Measurements from ENCODE around the gene IL4. TPM values are rescaled to one million over a fixed set of nuclear protein-coding genes. Genes with fewer than 3 reads are reported as not detected.

Gene IL4
- total RNA-seq, 1 donor from 2014 or later = 12.7 TPM

DNA sequence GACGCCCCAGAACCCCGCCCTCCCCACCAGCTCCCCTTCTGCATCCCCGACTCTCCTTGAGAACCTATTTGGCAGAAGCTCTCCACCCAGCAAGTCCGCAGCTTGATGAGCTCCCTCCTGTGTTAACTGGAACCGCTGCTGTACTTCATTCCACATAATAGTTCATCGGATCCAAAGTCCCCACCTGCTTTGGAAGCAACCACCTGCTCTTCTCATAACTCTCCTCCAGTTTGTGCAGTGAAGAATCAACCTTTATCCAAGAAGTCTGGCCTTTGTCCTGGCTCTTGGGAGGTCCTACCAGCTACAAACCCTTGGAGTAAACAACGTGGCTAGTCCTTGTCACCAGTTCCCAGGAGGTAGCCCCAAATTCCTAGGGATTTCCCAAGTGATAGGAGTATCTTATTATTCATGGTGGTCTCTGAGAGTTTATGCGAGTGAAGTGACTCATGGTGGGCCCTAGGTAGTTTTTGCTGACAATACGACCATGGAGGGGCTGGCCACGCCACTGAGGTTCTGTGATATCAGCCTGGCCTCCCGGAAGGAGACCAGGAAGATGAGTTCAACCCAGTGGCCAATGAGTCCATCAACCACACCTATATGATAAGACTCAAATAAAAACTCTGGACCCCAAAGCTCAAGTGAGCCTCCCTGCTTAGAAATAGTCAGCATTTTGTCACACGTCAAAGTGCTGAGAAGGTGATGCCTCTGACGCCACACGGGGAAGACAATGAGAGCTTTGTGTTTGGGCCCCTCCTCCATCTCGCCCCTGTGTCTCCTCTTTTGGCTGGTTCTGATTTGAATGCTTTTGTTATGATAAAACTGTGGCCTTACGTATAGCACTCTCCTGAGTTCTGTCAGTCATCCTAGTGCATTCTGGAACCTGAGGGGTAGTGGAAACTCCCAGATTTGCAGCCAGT is 3.6 kb upstream of the IL4 start:
- intact Hi-C loops (cut with micrococcal nuclease) = no loop called here

DNA sequence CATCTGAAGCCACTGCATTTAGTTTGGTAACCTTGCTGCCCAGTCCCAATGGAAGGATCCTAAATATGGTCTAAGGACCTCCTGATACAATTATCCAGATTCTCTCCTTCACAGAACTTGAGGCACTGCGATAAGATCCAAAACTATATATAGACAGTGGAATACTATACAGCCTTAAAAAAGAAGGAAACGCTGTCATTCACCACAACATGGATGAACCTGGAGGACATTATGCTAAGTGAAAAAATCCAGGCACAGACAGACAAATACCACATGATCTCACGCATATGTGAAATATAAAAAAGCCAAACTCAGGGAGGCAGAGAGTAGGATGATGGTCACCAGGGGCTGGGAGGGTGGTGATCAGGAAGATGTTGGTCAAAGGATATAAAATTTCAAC is 2.8 kb upstream of the IL4 start:
- intact Hi-C loops (cut with micrococcal nuclease) = no loop called here

DNA sequence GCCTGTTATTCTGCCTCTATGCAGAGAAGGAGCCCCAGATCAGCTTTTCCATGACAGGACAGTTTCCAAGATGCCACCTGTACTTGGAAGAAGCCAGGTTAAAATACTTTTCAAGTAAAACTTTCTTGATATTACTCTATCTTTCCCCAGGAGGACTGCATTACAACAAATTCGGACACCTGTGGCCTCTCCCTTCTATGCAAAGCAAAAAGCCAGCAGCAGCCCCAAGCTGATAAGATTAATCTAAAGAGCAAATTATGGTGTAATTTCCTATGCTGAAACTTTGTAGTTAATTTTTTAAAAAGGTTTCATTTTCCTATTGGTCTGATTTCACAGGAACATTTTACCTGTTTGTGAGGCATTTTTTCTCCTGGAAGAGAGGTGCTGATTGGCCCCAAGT is 301 bp upstream of the IL4 start:
- intact Hi-C loops (cut with micrococcal nuclease) = no loop called here

DNA sequence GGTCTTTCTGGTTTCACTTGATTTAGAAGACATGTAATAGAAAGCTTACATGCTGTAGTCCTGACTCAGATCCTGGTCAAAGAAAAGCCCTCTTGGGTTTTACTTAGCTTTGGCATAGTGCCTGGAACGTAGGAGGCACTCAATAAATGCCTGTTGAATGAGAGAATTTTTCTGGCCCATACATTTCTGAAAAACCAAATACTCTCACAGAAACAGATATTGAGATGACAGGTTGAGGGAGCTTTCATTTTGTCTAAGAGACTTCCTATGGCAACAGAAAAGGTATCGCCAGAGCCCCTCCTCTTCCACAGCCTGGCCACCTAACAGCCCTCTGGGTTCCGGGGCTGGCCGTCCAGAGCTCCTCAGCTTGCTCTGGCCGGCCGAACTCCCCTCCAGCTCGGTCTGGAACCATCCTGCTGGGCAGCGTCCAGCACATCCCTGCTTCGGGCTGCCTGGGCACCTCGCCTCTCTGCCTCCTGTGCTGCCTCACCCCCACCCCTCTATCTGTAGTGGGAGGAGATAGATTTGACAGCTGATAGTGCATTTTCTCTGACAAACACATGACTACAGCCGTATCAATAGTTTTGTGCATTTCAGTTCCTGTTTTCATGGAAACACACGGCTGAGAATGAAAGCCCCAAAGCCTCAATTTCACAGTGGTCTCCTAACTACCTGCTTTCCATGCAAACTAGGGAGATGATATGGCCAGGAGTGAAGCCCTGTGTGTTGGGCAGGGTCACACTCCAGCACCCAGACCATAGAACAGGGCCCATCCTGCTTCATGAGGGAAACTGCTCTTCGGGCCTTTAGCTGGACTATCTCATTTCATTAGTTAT is 1.1 kb downstream of the IL4 start:
- intact Hi-C loops (cut with micrococcal nuclease) = no loop called here

DNA sequence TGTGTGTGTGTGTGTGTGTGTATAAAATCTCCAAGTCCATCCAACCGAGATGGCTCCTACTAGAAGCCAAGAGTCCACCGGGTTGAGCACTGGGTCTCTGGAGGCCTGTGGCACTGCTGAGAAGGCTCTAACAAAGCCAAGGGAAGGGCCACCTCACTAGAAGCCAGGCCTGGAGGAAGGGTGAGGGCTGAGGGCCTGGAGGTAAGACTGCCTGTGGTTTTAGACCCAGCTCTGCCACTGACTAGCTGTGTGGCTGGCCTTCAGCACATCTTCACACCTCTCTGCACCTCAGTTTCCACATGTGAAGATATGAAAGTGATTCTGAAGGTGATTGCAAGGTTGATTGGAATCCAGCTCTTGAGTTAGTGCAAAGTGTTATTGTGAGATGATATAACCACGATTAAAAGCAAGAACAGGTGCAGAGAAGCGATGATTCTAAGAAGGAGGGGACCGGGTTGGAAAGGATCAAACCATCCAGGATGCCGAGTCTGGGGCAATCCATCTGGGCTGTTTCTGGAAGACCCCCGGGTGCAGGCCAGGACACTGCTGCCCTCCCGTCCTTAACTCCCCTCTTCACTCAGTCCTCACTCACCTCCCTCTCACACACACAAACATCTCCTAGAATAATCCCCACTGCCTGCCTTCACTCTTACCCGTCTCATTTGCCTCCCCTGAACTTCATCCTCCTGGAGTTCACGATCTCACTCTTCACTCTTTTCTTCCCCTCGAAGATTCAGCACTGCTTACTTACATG is 2.3 kb downstream of the IL4 start:
- intact Hi-C loops (cut with micrococcal nuclease) = no loop called here

DNA sequence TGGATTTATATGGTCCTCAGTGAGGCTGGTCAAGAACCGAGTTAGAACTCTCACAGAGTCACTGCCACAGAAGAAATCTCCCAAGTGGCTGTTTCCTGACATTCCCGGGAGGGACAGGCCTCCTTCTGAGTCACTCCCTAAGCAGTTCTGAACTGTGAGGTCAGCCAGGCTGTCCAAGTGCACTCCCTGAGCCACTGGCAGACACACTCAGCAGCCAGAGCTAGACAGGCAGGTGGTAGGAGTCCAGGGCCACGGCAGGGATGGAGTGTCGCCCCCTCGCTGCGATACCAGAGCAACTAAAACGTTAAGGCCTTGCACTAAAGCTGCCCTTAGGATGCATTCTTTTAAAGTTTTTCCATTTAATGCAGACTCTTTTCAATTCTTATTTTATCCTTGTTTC is 3.4 kb downstream of the IL4 start:
- intact Hi-C loops (cut with micrococcal nuclease) = no loop called here

DNA sequence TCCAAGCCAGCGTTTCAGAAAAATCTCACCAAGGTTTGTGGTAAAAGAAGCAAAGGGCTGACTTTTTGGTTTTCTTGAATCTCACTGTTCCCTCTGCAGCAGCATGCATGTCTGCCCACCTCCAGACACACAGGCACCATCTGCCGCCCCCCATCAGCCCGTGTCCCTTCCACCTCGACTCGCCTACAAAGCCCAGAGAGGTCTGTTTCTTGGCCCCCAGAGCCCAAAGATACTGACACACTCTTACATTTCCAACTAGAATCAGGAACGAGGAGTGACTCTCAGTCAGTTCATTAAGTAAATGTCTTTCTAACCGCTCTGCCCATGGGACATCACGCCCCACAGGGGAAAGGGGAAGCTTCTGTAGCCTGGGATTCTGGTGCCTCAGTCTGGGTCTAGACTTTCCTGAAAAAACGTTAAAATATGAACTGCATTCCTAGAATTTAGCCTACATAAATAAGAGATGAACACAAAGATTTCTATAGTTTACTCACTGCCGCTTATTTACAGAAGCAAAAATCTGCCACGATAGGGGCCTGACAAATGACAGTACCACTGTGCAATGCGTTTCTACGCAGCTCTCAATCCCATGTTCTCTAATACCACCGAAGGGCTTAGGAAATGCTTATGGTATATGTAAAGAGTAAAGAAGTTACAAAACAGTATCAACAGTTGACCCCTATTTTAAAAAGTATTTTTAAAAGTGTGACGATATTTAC is 4.1 kb downstream of the IL4 start:
- intact Hi-C loops (cut with micrococcal nuclease) = no loop called here

DNA sequence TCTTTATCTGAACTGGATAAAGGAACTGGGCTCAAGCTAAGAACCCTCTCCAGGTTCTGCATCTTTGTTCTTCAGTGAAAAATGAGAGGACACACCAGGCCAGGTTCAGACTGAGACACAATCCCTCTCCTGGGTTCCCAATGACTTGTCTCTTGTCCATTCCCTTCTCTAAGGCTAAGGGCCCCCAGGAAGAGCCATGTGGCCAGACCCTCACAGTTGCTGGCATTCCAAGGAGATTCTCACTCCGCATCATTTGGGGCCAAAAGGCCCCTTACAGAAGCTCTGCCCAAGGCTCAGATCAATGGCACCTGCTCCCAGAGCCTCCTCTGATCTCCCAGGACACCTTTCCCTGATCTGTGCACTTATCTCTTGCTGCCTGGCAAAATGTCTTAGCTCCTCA is 4.9 kb downstream of the IL4 start:
- intact Hi-C loops (cut with micrococcal nuclease) = no loop called here

DNA sequence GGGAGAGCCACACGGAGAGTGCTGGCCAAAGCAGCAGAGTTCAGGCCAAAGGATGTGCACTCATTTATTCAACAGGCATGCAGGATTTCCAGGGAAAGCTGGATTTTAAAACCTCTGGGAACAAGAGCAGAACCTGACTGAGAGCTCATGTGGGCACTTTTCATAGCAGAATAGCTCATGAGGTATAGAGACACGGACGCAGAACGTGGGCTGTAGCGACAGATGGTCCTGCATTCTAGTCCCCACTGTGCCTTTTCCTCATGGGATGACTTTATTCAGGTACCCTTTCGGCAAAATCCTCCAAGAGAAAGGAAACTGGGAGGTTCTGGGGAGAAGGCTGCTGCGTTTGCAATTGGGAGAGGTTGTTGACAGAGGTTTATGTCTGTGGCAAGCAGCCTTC is 5.4 kb downstream of the IL4 start:
- intact Hi-C loops (cut with micrococcal nuclease) = no loop called here

DNA sequence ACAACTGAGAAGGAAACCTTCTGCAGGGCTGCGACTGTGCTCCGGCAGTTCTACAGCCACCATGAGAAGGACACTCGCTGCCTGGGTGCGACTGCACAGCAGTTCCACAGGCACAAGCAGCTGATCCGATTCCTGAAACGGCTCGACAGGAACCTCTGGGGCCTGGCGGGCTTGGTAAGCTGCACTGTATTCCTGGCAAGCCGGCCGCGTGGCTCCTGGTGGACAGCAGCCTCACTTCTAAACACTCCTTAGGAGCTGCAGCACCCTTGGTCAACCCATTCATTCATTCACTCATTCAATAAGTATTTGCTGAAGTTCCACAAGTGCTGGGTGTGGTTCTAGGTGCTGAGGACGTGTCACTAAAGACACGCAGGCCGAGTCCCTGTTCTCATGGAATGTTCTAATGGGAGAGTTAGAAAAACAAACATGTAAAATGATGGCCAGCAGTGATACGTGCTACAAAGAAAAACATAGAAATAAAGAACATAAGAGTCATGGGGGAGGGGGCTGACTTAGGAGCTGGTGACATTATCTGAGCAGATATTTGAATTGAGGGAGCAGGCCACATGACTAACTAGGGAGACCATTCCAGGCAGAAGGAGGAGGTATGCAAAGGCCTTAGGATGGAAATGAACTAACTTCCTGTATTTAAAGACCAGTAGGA is 6.1 kb downstream of the IL4 start:
- intact Hi-C loops (cut with micrococcal nuclease) = no loop called here

DNA sequence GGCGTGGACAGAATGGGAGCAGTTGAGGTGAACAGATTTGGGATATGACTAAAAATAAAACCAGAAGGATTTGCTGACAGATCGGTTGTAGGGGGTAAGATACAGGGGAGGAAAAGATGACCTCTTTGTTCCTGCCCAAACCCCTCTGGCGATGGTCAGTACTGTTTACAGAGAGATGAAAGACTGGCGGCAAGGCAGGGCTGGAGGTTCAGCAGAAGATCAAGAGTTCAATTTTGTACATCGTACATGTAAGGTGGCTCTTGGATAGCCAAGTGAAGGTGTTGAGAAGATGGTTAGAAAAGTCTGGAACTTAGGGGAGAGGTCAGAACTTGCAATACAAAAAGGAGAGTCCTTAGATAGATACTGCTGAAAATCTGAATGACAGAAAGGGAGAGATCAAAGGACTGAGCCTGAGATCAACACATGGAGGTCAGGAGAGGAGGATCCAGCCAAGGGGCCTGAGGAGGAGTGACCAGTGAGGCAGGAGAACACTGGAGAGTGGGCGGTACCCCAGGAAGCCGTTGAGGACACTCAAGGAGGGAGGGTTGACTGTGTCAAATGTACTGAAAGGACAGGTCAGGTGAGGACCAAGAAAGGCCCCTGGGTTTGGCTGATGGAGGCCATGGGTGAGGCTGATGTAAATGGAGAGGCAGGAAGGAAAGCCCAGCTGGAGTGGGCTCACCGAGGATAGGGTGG is 7.1 kb downstream of the IL4 start:
- intact Hi-C loops (cut with micrococcal nuclease) = no loop called here

DNA sequence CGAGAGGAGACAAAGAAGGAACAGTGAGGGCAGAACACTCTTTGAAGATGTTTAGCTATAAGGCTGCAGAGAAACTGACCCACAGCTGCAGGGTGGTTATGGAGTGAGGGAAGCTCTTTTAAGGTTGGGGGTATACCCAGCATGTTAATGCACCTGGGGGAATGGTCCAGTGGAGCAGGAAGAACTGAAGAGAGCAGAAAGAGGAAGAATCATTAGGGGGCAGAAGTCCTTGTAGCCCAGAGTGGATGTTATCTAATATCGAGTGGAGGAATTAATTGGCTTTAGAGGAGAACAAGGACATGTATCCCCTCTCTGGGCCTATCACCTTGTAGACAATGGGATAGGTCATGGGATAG is 7.7 kb downstream of the IL4 start:
- intact Hi-C loops (cut with micrococcal nuclease) = no loop called here

DNA sequence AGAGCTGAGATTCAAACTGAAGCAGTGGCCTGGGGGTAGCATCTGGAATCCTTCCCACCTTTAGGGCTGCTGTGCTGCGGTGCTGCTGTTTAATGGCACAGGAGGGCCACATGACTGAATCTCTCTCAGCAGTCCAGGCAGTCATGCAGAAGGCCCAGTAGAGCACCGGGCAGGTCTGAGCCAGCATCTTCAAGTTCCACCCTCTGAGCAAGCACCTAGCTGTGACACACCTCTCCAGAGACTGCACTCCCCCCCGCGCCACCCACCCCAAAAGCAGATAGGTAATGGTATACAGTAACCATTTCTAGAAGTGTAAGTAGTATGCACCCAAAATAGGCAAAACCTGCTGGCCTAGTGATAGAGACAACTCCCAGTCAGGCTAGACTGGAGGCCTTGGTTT is 8.2 kb downstream of the IL4 start:
- intact Hi-C loops (cut with micrococcal nuclease) = no loop called here

DNA sequence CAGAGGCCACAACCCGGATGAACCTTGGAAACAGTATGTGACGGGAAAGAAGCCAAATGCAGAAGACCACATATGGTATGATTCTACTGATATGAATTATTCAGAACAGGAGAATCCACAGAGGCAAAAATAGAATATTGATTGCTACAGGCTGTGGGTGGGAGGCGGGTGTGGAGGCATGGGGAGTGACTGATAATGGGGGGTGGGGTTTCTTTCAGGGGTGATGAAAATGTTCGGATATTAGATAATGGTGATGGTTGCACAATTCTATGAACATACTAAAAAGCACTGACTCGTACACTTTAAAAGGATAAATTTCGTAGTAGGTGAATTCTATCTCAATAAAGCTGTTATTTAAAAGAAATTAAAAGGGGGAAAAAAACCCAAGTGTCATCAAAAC is 10.7 kb downstream of the IL4 start:
- intact Hi-C loops (cut with micrococcal nuclease) = no loop called here

DNA sequence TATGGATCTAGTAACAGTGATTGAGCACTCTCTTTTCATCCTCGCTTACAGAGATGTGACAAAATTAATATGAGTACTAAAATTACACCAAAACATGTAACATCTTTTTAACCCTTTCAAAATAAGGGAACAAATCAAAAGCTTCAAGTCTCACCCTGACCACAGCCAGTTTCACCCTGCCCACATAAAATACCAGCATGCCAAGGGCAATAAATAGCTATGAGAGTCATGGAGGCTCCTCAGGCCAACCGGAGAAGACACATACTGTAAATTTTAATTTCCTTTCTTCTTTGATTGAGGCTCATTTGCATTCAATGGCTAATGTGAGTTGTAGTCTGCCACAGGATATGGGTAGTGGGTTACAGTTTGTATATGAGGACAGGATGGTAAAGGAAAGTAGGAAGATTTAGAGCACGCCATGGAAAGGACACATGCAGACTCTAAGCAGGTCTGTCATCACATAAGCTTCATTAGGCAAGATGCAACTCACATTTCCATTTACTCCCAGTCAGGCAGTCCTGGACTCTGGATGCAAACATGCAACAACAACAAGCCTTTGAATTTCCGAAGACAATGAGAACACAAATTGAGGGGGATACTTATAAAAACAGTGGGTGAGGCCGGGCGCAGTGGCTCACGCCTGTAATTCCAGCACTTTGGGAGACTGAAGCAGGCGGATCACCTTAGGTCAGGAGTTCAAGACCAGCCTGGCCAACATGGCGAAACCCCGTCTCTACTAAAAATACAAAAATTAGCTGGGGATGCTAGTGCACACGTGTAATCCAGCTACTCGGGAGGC is 11.3 kb downstream of the IL4 start:
- intact Hi-C loops (cut with micrococcal nuclease) = no loop called here

DNA sequence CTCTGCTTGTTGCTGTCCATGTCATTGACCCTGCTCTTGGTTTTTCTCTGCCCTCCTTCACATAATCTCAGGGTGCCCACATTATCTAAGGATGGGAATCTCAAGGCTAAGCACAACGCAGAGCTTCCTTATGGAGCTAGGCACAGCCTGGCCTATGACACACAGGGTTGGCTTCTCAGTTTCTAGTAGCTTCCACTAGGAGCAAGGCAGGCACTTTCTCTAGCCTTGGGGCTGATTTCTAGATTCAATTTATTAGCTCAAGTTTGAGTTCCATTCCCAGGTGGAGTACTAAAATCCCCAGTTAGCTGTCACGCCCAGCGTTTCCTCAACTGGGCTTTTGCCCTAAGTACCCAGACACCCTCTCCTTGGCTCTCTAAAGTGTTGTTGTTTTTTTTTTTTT is 12.4 kb downstream of the IL4 start:
- intact Hi-C loops (cut with micrococcal nuclease) = no loop called here

DNA sequence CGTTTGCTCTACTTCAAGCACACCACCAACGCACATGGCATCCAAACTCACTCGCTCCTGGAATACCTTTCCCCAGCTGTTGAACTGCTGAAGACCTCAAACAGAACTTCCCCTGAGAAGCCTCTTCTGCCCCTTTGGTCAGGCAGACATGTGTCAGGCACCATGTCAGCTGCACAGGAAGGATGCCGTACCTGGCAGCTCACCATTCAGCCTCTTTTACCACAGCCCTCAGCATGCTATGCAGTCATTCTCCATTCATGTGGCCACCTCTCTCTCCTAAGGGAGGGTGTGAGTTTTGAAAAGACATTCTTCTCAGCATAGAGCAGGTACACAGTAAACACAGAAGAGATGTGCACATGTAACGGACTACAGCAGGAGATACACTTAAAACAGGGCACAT is 14.2 kb downstream of the IL4 start:
- intact Hi-C loops (cut with micrococcal nuclease) = loop anchor here (1.0 to 2.0 kb wide), 3 partner anchors 49 to 59 kb away; partner anchors contain the start of gene KIF3A

DNA sequence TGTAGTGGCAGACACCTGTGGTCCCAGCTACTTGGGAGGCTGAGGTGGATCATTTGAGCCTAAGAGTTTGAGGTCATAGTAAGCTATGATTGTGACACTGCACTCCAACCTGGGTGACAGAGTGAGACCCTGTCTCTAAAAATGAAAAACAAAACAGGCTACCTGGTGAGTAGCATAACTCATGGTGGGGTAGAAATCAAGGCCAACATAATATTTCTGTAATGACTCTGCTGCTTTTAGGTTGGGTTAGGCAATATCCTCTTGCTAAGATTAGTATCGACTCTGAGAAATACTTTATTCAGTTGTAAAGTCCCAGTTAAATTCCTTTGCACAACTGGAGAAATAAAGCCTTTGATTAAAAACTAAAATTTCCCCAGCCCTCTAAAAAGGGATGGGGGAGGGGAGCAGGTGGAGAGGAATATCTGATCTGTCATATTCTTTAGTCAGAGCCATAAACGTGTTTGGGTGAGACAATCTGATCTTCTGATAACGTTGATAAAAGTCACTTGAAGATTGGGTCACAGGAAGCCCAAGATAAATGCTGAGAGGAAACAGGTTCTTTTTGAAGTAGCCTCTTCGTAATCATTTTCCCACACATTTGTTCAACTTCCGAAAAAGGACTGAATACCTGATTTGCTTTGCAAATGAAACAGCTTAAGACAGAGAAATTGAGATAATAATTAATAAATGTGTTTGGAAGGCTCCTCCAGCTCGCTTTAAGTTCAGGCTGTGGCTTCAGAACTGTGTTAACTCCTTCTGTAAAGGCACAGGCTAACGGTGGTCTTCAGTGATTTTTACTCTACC is 14.9 kb downstream of the IL4 start:
- intact Hi-C loops (cut with micrococcal nuclease) = loop anchor here (1.0 to 2.0 kb wide), 4 partner anchors 12 to 60 kb away; partner anchors contain the start of gene KIF3A

Measured in T-helper 1 cell treated with Interleukin-12 subunit alpha and Interleukin-12 subunit beta and Interleukin-4 antibody, amounts not matched to agents 30 ng/mL and 1 ng/mL, for 36 hours (primary cell).